Measurements from ENCODE around the gene SWAP70. TPM values are rescaled to one million over a fixed set of nuclear protein-coding genes. Genes with fewer than 3 reads are reported as not detected.

Gene SWAP70
- total and polyA plus RNA-seq, 2 of the 13 experiments (the other 11 are each of a cell fraction or from before 2014, with no cell fraction given), result 4.6 to 8.7 TPM

DNA sequence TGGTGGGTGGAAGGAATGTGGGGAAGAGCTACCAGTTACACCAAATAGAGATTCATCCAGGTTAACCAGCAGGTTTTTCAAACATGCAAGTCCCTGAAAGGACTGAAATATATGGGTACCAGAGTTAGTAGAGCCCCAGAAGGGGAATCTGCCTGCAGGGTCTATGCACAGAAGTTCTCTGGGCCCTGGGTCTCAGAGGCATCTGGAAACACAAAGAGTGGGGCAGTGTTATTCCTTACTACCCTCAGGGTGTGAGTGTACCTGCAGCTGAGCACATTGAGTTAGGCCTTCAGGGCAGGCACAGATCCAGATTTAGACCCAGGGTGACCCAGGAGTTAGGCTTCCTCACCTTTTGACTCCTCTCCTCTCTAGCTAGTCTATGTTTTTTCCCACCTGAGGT, 43.9 kb upstream of the SWAP70 start:
- Histone ChIP-seq H3K27ac (ENCODE audit: extremely low read length, insufficient read depth, low read length) (no peak overlapping the region), H3K36me3 (replicated peaks in 1 of 2; ENCODE audit: control insufficient read depth in 1 of 2, insufficient read depth in 2 of 2, low read length in 2 of 2) (no peaks in the 10 kb centered on the region), H3K9ac (ENCODE audit: insufficient read depth, low read depth, low read length) (no peak overlapping the region), H3K4me1 (ENCODE audit: insufficient read depth, low read length) (peaks cover 4% of the 10 kb centered on the region), H3K4me3 (replicated peaks in 1 of 3; ENCODE audit: insufficient read depth in 1 of 3, low read depth in 2 of 3, low read length in 3 of 3) (no peak overlapping the region), H3K9me3 (ENCODE audit: low read length) (no peaks in the 10 kb centered on the region), H2AFZ (ENCODE audit: low read length) (no peak overlapping the region), H4K20me1 (ENCODE audit: insufficient read depth, low read length) (no peaks in the 10 kb centered on the region), H3K4me2 (ENCODE audit: low read depth, low read length) (no peak overlapping the region), H3K79me2 (ENCODE audit: insufficient read depth, low read length) (no peaks in the 10 kb centered on the region), H3K27me3 (ENCODE audit: control insufficient read depth in 1 of 2, insufficient read depth in 2 of 2, low read length in 2 of 2) (peaks cover 0 to 1% of the 10 kb centered on the region in 2 experiments; a peak in 1 of 5 replicates)
- ChIA-PET POLR2A (no interaction called here), CTCF (ENCODE audit: low intra/inter-chr PET ratio, low total read pairs) (no interaction called here)
- in situ Hi-C loops (cut with HindIII; ENCODE audit: extremely low pct_ligation_motif_present, low pct_unique_long_range_greater_than_20kb), result no loop called here
- no peak for FAIRE-seq
- BruUV-seq (replicated peaks), result no TSS peak
- intact Hi-C loops (cut with micrococcal nuclease; ENCODE audit: unreplicated experiment), result no loop called here
- no peak for DNase-seq (ENCODE audit: low spot score)
- no peak for ATAC-seq
- TF ChIP-seq, protein P1, sequence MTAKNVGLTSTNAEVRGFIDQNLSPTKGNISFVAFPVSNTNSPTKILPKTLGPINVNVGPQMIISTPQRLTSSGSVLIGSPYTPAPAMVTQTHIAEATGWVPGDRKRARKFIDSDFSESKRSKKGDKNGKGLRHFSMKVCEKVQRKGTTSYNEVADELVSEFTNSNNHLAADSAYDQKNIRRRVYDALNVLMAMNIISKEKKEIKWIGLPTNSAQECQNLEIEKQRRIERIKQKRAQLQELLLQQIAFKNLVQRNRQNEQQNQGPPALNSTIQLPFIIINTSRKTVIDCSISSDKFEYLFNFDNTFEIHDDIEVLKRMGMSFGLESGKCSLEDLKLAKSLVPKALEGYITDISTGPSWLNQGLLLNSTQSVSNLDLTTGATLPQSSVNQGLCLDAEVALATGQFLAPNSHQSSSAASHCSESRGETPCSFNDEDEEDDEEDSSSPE (CRISPR knock-in tag; IDR thresholded peaks at IDR 0.05), result no peak
- TF ChIP-seq CENPT (CRISPR knock-in tag; IDR thresholded peaks at IDR 0.05; ENCODE audit: low read depth), result no peak
- no peak for TF ChIP-seq RAD21 (CRISPR knock-in tag; IDR thresholded peaks at IDR 0.05)
- no peak for TF ChIP-seq ZNF180 (CRISPR knock-in tag; IDR thresholded peaks at IDR 0.05; ENCODE audit: borderline replicate concordance, low read depth)
- no peak for TF ChIP-seq ZNF333 (CRISPR knock-in tag; IDR thresholded peaks at IDR 0.05; ENCODE audit: borderline replicate concordance)
- no peak for TF ChIP-seq ZNF564 (CRISPR knock-in tag; IDR thresholded peaks at IDR 0.05)
- TF ChIP-seq ARID2 (CRISPR knock-in tag; IDR thresholded peaks at IDR 0.05; ENCODE audit: borderline replicate concordance), result no peak
- TF ChIP-seq, protein P2, sequence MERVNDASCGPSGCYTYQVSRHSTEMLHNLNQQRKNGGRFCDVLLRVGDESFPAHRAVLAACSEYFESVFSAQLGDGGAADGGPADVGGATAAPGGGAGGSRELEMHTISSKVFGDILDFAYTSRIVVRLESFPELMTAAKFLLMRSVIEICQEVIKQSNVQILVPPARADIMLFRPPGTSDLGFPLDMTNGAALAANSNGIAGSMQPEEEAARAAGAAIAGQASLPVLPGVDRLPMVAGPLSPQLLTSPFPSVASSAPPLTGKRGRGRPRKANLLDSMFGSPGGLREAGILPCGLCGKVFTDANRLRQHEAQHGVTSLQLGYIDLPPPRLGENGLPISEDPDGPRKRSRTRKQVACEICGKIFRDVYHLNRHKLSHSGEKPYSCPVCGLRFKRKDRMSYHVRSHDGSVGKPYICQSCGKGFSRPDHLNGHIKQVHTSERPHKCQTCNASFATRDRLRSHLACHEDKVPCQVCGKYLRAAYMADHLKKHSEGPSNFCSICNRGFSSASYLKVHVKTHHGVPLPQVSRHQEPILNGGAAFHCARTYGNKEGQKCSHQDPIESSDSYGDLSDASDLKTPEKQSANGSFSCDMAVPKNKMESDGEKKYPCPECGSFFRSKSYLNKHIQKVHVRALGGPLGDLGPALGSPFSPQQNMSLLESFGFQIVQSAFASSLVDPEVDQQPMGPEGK (CRISPR knock-in tag; IDR thresholded peaks at IDR 0.05), result no peak
- TF ChIP-seq CENPX (CRISPR knock-in tag; IDR thresholded peaks at IDR 0.05), result no peak
- TF ChIP-seq, protein P3, sequence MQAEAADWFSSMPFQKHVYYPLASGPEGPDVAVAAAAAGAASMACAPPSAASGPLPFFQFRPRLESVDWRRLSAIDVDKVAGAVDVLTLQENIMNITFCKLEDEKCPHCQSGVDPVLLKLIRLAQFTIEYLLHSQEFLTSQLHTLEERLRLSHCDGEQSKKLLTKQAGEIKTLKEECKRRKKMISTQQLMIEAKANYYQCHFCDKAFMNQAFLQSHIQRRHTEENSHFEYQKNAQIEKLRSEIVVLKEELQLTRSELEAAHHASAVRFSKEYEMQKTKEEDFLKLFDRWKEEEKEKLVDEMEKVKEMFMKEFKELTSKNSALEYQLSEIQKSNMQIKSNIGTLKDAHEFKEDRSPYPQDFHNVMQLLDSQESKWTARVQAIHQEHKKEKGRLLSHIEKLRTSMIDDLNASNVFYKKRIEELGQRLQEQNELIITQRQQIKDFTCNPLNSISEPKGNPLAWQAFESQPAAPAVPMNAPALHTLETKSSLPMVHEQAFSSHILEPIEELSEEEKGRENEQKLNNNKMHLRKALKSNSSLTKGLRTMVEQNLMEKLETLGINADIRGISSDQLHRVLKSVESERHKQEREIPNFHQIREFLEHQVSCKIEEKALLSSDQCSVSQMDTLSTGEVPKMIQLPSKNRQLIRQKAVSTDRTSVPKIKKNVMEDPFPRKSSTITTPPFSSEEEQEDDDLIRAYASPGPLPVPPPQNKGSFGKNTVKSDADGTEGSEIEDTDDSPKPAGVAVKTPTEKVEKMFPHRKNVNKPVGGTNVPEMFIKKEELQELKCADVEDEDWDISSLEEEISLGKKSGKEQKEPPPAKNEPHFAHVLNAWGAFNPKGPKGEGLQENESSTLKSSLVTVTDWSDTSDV (CRISPR knock-in tag; IDR thresholded peaks at IDR 0.05), result no peak
- TF ChIP-seq THAP8 (CRISPR knock-in tag; IDR thresholded peaks at IDR 0.05; ENCODE audit: borderline replicate concordance), result no peak
- no peak for TF ChIP-seq ZFP36L2 (CRISPR knock-in tag; IDR thresholded peaks at IDR 0.05)
- no peak for TF ChIP-seq ZNF546 (CRISPR knock-in tag; conservative IDR thresholded peaks at IDR 0.05)
- TF ChIP-seq ZNF121 (CRISPR knock-in tag; IDR thresholded peaks at IDR 0.05), result no peak
